HG03108 (cell line): ENCODE results near the gene NEAT1.

ENCODE experiments used
- ATAC-seq: cut with Tn5 transposase; IDR thresholded peaks from one replicate; pipeline ENCODE4 v1.9.1; 2021; ENCODE audit warnings: moderate library complexity; ENCODE audit not compliant: unreplicated experiment

The NEAT1 gene

GRCh38 chr11:65421794-65422632 lies 585 bp upstream of the NEAT1 start:
- peak; percentile 22 for ATAC-seq

- no peak for ATAC-seq
These were observed 1.1 kb downstream of the NEAT1 start for GRCh38 chr11:65423516-65424204.

GRCh38 chr11:65424205-65425104 lies 1.9 kb downstream of the NEAT1 start:
- ATAC-seq = no peak

- ATAC-seq = no peak
These were observed 2.7 kb downstream of the NEAT1 start for GRCh38 chr11:65425105-65425970.

- ATAC-seq = no peak
These were observed 3.6 kb downstream of the NEAT1 start for GRCh38 chr11:65425971-65426838.

- ATAC-seq = no peak
These were observed 4.5 kb downstream of the NEAT1 start for GRCh38 chr11:65426839-65427690.

- ATAC-seq = no peak
These were observed 5.3 kb downstream of the NEAT1 start for GRCh38 chr11:65427691-65428577.

GRCh38 chr11:65428578-65429067 lies 6.0 kb downstream of the NEAT1 start:
- ATAC-seq = no peak

- ATAC-seq = no peak
These were observed 6.6 kb downstream of the NEAT1 start for GRCh38 chr11:65429068-65429681.

- no peak for ATAC-seq
These were observed 7.3 kb downstream of the NEAT1 start for GRCh38 chr11:65429724-65430405.

- ATAC-seq = no peak
These were observed 8.0 kb downstream of the NEAT1 start for GRCh38 chr11:65430406-65431217.

- no peak for ATAC-seq
These were observed 9.0 kb downstream of the NEAT1 start for GRCh38 chr11:65431451-65432099.

GRCh38 chr11:65432100-65432650 lies 9.6 kb downstream of the NEAT1 start:
- no peak for ATAC-seq

GRCh38 chr11:65432686-65433582 lies 10.3 kb downstream of the NEAT1 start:
- ATAC-seq = no peak
